GM19351 (cell line): ENCODE measurements around the gene LRBA.
A peak's percentile ranks its signal among the peaks of the same experiment; 100 is the strongest.

Source experiments
- ATAC-seq: cut with Tn5 transposase; IDR thresholded peaks from one replicate; pipeline ENCODE4 v1.9.1; 2021; ENCODE audit warnings: mild to moderate bottlenecking, moderate library complexity; ENCODE audit not compliant: unreplicated experiment

The LRBA gene

GRCh38 chr4:150382028-150382427, 633.1 kb downstream of the LRBA start:
- ATAC-seq = no peak

GRCh38 chr4:150381609-150382008, 633.5 kb downstream of the LRBA start:
- ATAC-seq = no peak

DNA sequence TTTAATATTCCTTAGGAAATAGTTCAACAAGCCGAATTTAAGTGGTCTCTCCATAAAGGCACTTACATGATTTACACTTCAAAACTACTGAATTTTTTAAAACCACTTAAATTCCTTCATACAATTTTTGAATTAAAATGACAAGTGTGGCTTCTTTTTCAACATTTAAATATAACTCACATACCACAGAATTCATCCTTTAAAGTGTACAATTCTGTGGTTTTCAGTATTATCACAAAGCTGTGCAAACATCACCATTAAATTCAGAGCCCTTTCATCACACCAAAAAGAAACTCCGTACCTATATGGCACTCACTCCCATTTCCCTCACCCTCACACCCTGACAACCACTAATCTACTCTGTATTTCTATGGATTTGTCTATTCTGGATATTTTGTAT, 634.0 kb downstream of the LRBA start:
- ATAC-seq = no peak

DNA sequence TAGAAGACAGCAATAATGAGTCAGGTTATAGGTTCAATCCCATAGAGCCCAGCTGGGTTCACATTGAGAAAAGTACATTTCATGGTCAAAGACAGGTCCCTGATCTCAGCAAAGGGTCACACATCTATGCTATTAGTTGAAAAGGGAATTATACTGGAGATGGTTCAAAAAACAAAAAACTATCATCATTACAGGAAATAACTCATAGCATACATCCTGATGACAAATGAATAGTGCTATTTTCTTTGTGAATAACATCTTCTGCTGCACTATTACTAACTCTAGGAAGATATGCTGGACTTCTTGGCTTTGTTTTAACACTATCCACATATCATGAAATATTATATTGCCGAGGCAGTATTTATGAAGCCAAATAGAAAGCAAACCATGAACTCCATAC, 635.6 kb downstream of the LRBA start:
- no peak for ATAC-seq

DNA sequence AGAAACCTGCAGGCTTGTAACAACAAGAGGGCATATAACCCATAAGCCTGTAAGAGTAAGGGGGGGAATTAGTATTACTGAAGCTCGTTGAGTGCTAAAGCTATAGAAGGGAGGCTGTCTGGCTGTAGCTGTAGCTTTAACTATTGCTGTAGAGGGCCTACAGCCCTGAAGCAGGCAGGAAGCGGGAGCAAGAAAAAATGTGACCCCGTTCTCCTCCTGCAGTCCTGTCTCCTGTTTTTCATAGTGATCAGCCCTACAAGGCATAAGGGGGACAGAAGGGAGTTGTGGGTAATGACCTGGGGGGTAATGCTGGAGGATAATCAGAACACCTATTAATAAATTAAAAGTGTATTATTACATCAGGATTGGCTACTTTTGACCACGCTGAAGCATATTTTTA, 640.1 kb downstream of the LRBA start:
- ATAC-seq = no peak

GRCh38 chr4:150371869-150372268, 643.2 kb downstream of the LRBA start:
- ATAC-seq = no peak

DNA sequence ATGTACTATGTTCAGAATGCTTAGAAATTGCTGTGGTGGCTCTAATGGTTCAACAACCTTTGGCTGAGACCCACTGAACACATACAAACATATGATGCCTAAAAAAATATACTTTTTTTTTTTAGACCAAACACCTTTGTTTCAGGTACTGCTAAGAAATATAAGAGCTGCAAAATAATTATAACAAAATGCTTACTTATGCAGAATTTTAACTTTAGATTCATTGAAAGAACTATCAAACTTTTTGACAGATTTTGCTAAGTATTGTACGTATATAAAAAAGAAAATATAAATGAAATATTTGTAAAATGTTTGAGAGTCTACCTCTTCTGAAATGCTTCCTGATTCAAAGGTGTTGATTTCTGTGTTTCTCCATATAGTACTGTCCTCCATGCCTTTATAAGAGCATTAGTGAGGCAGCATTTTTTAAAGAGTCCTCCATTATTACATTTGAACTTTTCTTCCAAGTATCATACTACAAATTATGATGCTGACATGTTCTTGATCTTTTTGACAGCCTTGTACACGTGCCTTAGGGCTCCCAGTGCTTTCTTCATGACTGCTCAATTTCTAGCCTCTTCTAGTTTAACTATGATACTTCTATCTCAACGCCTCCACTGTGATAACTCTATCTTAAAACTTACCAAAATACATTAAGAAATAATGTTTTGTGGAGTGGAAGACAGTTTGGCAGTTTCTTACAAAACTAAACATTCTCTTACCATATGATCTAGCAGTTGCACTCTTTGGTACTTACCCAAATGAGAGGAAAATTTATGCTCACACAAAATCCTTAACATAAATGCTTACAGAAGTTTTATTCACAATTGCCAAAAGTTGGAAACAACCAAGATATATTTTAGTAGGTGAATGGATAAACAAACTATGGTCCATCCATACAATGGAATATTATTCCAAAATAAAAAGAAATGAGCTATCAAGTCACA, 645.4 kb downstream of the LRBA start:
- ATAC-seq = no peak

DNA sequence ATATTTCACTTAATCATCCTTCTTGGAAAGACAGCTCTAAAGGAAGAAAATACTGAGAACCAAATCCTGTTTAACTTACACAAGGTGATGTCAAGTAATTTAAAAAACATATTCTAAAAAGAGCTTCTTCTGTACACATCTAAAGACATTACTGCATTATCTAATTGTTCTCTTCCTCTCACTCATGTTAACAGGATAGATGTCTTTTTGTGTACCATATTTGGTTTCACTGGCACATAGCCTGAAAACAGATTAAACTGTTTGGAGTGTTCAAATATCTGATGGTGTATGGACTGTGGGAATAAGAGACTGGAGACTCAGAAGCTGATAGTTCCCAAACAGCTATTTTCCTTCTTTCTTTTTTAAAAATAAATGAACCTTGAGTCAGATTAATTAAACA, 646.4 kb downstream of the LRBA start:
- no peak for ATAC-seq

- no peak for ATAC-seq
Measured at GRCh38 chr4:150367326-150367725, 647.8 kb downstream of the LRBA start.

DNA sequence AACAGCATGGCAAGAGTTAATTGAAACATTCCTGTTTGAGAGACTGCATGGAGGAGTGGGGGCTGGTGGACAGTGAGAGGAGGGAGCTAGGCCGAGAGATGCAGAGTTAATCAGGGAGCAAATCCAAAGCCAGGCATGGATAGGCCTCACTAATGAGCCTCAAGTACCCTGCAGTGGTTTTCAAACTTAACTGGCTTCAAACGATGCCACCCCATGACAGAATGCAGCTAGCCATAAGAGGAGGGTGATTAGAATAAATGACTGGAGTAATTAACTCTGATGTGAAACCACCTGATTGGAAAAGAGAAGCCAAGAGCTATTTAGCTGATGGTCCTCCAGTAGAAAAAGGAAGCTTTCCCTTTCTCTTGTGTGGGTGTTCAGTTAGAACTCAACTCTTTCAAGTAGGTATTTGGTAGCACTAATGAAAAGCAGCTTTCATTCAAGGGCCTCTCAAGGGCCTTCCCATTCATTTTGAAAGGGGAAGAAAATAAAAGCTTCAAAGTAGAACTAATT, 648.5 kb downstream of the LRBA start:
- ATAC-seq = peak; percentile 81

GRCh38 chr4:150363721-150364688, 651.1 kb downstream of the LRBA start:
- peak; percentile 58 for ATAC-seq

DNA sequence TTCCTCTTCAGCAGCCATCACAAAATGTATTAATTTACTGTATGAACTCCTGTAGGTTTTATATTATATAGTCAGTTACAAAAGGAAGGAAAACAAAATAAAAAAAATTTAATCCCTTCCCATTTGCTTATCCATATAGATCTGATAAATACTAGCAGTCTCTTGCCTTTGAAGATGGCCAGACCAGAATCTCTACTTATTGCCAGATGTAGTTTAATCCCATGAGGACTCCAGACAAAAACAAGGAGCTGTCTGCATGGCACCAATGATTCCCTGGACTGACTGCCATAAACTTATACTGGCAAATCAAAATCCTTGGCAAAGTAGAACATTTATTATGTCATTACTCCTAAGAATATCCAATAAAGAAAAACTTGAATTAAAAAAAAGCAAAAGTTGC, 656.4 kb downstream of the LRBA start:
- no peak for ATAC-seq

- no peak for ATAC-seq
Measured at GRCh38 chr4:150357829-150358228, 657.3 kb downstream of the LRBA start.

DNA sequence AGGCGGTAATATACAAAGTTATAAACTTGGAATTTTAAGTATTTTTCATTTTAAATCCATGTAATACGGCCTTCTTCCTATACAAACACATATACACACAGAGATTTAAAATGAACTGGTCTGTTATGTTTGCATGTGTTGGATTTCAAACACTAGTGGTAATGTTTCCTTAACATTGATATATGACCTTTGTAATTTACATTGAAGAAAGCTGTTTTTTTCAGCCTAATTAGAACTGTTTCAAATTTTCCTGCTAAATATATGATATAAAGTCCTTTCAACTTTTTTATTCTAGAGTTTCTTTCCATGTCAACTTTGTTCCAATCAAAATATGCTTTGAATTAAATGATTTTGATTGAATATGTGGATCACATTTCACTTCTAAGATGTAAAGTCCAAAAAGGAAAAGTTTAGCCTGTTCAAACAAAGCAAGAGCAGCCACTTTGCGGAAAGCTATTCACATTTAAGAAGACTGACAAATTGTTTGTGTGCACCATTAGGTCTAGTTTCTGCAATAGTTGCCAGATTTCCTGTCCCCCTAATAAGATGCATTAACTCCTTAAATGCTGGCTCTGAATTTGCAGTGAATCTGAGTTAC, 659.1 kb downstream of the LRBA start:
- ATAC-seq = no peak

GRCh38 chr4:150355418-150355817, 659.7 kb downstream of the LRBA start:
- no peak for ATAC-seq

DNA sequence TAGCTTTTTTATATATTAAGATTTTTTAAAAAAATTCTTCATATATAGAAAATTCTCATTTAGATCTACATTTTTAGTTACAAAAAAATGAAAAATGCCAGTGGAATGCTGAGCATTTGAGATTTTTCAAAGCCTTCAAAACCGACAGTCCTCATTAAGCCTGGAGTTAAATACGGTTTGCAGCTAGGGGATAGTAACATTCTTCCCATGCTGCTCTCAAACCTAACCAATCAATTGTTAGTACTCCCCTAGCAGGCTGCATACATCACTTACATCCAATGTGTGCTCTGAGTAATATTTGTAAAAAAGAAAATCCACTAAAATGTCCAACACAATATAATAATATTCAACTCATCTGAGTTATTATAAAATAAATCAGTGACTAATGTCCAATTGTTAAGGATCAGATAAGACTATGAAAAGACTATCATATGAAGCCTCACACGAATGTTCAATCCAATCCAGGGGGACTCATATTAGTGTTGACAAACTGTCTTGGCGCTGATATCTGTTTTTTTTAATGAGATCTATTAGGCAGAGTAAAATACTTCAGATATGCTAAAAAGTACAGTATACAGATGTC, 660.8 kb downstream of the LRBA start:
- no peak for ATAC-seq

- no peak for ATAC-seq
Measured at GRCh38 chr4:150348079-150348478, 667.0 kb downstream of the LRBA start.

- ATAC-seq = no peak
Measured at GRCh38 chr4:150345207-150345744, 669.8 kb downstream of the LRBA start.

DNA sequence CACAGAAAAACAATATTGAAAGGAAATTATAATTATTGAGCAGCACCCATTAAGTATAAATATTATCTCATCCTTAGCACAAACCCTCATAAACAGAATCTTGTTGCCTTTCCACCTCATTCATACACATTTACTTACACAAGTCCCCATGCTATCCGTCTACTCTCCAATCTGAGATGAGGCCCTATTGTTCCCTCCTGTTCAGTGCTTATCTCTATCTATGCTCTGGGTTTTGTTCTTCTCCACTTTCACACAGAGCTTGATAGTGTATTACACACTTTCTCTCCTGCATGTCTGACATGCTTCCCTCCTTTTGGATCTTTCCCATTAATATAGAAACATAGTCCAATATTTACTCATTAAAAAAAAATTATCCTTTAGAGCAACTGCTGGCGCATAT, 671.3 kb downstream of the LRBA start:
- no peak for ATAC-seq

DNA sequence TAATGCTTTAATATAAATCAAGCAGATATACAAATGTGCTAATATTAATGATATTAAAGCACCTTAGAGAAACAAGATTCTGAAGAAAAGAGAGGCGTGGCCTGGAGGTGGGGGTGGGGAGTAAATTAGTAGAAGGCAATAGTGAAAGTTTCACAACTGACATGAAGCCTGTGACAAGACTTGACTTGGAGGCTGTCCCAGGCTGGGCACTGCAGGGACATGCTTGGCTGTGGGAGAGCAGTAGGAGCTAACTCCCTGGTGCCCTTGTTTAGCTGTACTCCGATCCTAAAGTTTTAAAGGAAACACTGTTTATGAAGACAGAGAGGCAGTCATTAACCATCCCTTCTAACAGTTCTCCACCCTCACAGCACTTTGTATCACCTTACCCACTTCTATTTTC, 672.1 kb downstream of the LRBA start:
- ATAC-seq = no peak
